Testis (tissue), 3 donors: ENCODE results near the gene NEO1. TPM values are rescaled to one million over a fixed set of nuclear protein-coding genes. Genes with fewer than 3 reads are reported as not detected.

ENCODE experiments used
- DNase-seq: peaks from one replicate; pipeline ENCODE4 v3.0.0-alpha.2; 2019
- H3K27ac ChIP-seq, 2 donors: fragments of 200-600 bp; sonication (generic); one replicate each; pipeline ENCODE4 v1.5.1; 2019
- H3K27me3 ChIP-seq: fragments of 200-600 bp; sonication (generic); one replicate; pipeline ENCODE4 v1.5.1; 2019
- H3K36me3 ChIP-seq: fragments of 200-600 bp; sonication (generic); one replicate; pipeline ENCODE4 v1.5.1; 2017; ENCODE audit warnings: low read depth; ENCODE audit errors: missing control alignments
- H3K4me1 ChIP-seq: fragments of 200-600 bp; sonication (generic); one replicate; pipeline ENCODE4 v1.5.1; 2019
- H3K4me3 ChIP-seq, 2 donors: fragments of 200-600 bp; sonication (generic); one replicate each; pipeline ENCODE4 v1.5.1; 2017 to 2019
- H3K9me3 ChIP-seq: fragments of 200-600 bp; sonication (generic); one replicate; pipeline ENCODE4 v1.5.1; 2017
- CTCF ChIP-seq, 3 experiments: fragments of 450-650 bp in 2 of 3; fragments of 200-600 bp in 1 of 3; sonication (generic) in 1 of 3; IDR thresholded peaks; one replicate each; pipeline ENCODE4 v1.5.1; 2016 to 2019; ENCODE audit warnings: antibody characterized with exemption in 3 of 3, mild to moderate bottlenecking in 2 of 3, moderate library complexity in 1 of 3
- POLR2A ChIP-seq: fragments of 450-650 bp; IDR thresholded peaks from one replicate; pipeline ENCODE4 v1.6.1; 2017; ENCODE audit warnings: antibody characterized with exemption, mild to moderate bottlenecking, moderate library complexity
- WGBS, 2 donors: methylation state at CpG; one replicate each; pipeline ENCODE4 v1.1.5; 2018; 5-methylcytosine and 5-hydroxymethylcytosine counted together
- intact Hi-C: fragments of 100-400 bp; cut with DNase I; formaldehyde crosslinking; loops from one replicate; pipeline ENCODE4 v1.15.1; 2023; ENCODE audit warnings: low total_unique reads
- polyA plus RNA-seq: library from polyadenylated mRNA; stranded (reverse); fragments of 350-450 nt; fragmentation: Illumina TruSeq; extraction: RNeasy Lipid Tissue Mini Kit (QIAGEN cat#74804); gene quantifications from one replicate; pipeline ENCODE4 v1.2.3, GENCODE V29; 2014; ENCODE audit warnings: low read depth, low replicate concordance; ENCODE audit not compliant: insufficient read depth
- total RNA-seq, 2 donors: library from RNA; depleted of rRNA; stranded (reverse); fragments of >200 nt; gene quantifications; one replicate each; pipeline ENCODE4 v1.2.3, GENCODE V29; 2016

NEO1 gene
- total and polyA plus RNA-seq, 3 donors from 2014 or later: 42.2 to 57.4 (median 50.2) TPM

DNA sequence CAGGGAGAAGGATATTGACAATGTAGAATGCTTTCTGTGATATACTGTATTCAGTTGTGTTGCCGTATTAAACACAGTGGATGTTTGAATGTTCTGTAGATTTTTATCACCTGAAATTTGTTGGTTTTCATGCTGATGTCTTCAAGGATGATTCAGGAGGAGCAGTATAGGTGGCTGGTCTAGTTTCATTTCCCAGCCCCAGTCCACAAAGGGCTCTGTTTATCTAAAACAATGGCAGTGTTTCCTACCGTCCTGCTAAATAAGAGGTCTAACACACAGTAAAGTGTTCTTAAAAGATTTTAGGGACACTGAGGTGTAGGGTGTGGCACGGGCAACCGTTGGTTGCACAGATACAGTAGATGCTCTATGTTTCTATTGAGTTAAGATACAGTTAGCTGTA lies 26.0 kb downstream of the NEO1 start:
- TF ChIP-seq CTCF (IDR thresholded peaks at IDR 0.05): no peak
- TF ChIP-seq POLR2A: no peak
- Histone ChIP-seq H3K4me3 (no peak overlapping the region), H3K27ac (no peak overlapping the region), H3K27me3 (no peaks in the 10 kb centered on the region), H3K9me3 (no peaks in the 10 kb centered on the region), H3K4me1 (no peaks in the 10 kb centered on the region), H3K36me3 (no peaks in the 10 kb centered on the region)
- WGBS, 2 donors: 84 to 86% methylated on average over 4 of the region's 4 CpGs
- intact Hi-C loops: loop anchor here (5.0 kb wide), 1 partner anchor 296 kb away; the partner anchor contains the start of gene ADPGK
- no peak for DNase-seq

DNA sequence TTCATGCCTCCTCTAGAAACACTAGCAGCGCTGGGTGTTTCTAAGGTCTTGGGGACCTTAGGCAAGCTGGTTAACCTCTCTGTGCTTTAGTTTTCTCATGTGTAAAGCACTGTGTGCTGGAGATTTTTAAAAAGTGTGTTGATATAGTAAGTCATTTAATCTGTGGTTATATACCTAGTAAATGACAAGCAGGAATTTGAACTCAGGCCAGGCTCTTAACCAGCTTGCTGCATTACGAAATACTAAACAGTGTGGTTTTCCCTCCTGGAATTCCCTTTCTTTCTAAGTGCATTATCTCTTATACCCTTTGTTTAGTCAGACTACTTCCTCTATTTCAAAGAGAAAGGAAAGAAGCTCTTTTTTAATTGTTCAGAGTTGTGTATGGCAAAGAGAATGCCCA lies 26.5 kb downstream of the NEO1 start:
- H3K27ac ChIP-seq: no peak overlapping the region
- no peak overlapping the region for H3K4me3 ChIP-seq
- no peaks in the 10 kb centered on the region for H3K4me1 ChIP-seq
- TF ChIP-seq POLR2A: no peak
- no peak for TF ChIP-seq CTCF (IDR thresholded peaks at IDR 0.05)
- no peaks in the 10 kb centered on the region for H3K27me3 ChIP-seq
- intact Hi-C loops: loop anchor here (5.0 kb wide), 1 partner anchor 296 kb away; the partner anchor contains the start of gene ADPGK
- no peaks in the 10 kb centered on the region for H3K9me3 ChIP-seq
- 65 to 90% methylated on average over 2 of the region's 2 CpGs for WGBS, 2 donors
- DNase-seq: no peak
- H3K36me3 ChIP-seq: no peaks in the 10 kb centered on the region

- Histone ChIP-seq H3K36me3 (no peaks in the 10 kb centered on the region), H3K27me3 (no peaks in the 10 kb centered on the region), H3K9me3 (no peaks in the 10 kb centered on the region), H3K4me3 (no peak overlapping the region), H3K27ac (no peak overlapping the region), H3K4me1 (no peaks in the 10 kb centered on the region)
- intact Hi-C loops: loop anchor here (5.0 kb wide), 1 partner anchor 297 kb away; the partner anchor contains the start of gene ADPGK
- WGBS, 2 donors: 46 to 51% methylated on average over 3 of the region's 3 CpGs
- no peak for DNase-seq
- TF ChIP-seq POLR2A: no peak
- no peak for TF ChIP-seq CTCF (IDR thresholded peaks at IDR 0.05)
Measured at GRCh38 chr15:73079565-73079964, 27.3 kb downstream of the NEO1 start.

- Histone ChIP-seq H3K27ac (no peak overlapping the region), H3K4me3 (no peak overlapping the region), H3K9me3 (no peaks in the 10 kb centered on the region), H3K4me1 (no peaks in the 10 kb centered on the region), H3K27me3 (no peaks in the 10 kb centered on the region), H3K36me3 (no peaks in the 10 kb centered on the region)
- intact Hi-C loops: loop anchor here (5.0 kb wide), 1 partner anchor 284 kb away; no protein-coding TSS in a partner anchor
- DNase-seq: peak; percentile 48
- peak; percentile 60 to 69 (median 65) for TF ChIP-seq CTCF (IDR thresholded peaks at IDR 0.05)
- TF ChIP-seq POLR2A: no peak
- 40 to 48% methylated on average over 2 to 3 of the region's 3 CpGs for WGBS, 2 donors
Measured at GRCh38 chr15:73081321-73081958, 29.2 kb downstream of the NEO1 start.

DNA sequence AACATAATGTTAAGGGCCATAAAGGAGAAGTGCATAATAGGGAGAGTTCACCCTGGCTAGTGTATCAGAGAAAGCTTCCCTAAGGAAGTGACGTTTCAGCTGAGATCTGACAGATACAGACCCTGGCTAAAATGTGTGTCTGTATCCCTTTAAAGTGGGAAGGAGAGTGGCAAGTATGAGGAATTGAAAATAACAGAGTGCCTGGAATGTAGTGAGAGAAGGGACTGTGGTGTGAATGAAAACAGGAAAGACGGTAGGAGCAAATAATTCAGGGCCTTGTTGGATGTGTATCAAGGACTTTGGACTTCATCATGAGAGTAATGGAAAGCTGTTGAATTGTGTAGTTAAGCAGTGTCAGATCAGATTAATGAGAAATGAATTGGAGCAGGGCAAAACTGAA lies 30.5 kb downstream of the NEO1 start:
- WGBS, 2 donors: 47 to 50% methylated on average over 2 of the region's 2 CpGs
- DNase-seq: no peak
- no peaks in the 10 kb centered on the region for H3K27me3 ChIP-seq
- H3K9me3 ChIP-seq: no peaks in the 10 kb centered on the region
- TF ChIP-seq CTCF (IDR thresholded peaks at IDR 0.05) (no peak), POLR2A (no peak)
- no peak overlapping the region for H3K27ac ChIP-seq
- H3K4me3 ChIP-seq: no peak overlapping the region
- H3K4me1 ChIP-seq: no peaks in the 10 kb centered on the region
- no peaks in the 10 kb centered on the region for H3K36me3 ChIP-seq
- intact Hi-C loops: loop anchor here (5.0 kb wide), 1 partner anchor 286 kb away; no protein-coding TSS in a partner anchor
